CD4-positive, alpha-beta T cell treated with Interleukin-6 for 4 hours (primary cell): Measurements from ENCODE around the gene CCR9.

Source experiments
- DNase-seq: peaks from one replicate; pipeline ENCODE4 v3.0.0-alpha.2; 2020; ENCODE audit warnings: mixed read lengths

Gene CCR9

GRCh38 chr3:45909542-45909941 is 23.2 kb downstream of the CCR9 start:
- DNase-seq = no peak

GRCh38 chr3:45910892-45911291 is 24.5 kb downstream of the CCR9 start:
- no peak for DNase-seq

- no peak for DNase-seq
Measured at GRCh38 chr3:45911511-45912226, 25.3 kb downstream of the CCR9 start.

GRCh38 chr3:45912435-45912834 is 26.1 kb downstream of the CCR9 start:
- no peak for DNase-seq

- no peak for DNase-seq
Measured at GRCh38 chr3:45914362-45915058, 28.2 kb downstream of the CCR9 start.

GRCh38 chr3:45915059-45915439 is 28.7 kb downstream of the CCR9 start:
- DNase-seq = no peak

- DNase-seq = peak; percentile 84
Measured at GRCh38 chr3:45915518-45916231, 29.3 kb downstream of the CCR9 start.

- no peak for DNase-seq
Measured at GRCh38 chr3:45917146-45917898, 31.0 kb downstream of the CCR9 start.

- no peak for DNase-seq
Measured at GRCh38 chr3:45921158-45922038, 35.1 kb downstream of the CCR9 start.

GRCh38 chr3:45922039-45922326 is 35.6 kb downstream of the CCR9 start:
- no peak for DNase-seq

GRCh38 chr3:45922950-45923590 is 36.7 kb downstream of the CCR9 start:
- DNase-seq = no peak

- DNase-seq = no peak
Measured at GRCh38 chr3:45923755-45924154, 37.4 kb downstream of the CCR9 start.

GRCh38 chr3:45927881-45928280 is 41.5 kb downstream of the CCR9 start:
- DNase-seq = no peak

GRCh38 chr3:45929042-45929679 is 42.8 kb downstream of the CCR9 start:
- peak; percentile 72 for DNase-seq

GRCh38 chr3:45931496-45931895 is 45.2 kb downstream of the CCR9 start:
- DNase-seq = no peak

- DNase-seq = no peak
Measured at GRCh38 chr3:45932112-45932511, 45.8 kb downstream of the CCR9 start.

- DNase-seq = no peak
Measured at GRCh38 chr3:45933591-45933990, 47.2 kb downstream of the CCR9 start.

GRCh38 chr3:45936261-45936660 is 49.9 kb downstream of the CCR9 start:
- no peak for DNase-seq

- no peak for DNase-seq
Measured at GRCh38 chr3:45937206-45938042, 51.1 kb downstream of the CCR9 start.

GRCh38 chr3:45938043-45938435 is 51.7 kb downstream of the CCR9 start:
- no peak for DNase-seq
